ENCODE data around the gene MEGF6. TPM values are rescaled to one million over a fixed set of nuclear protein-coding genes. Genes with fewer than 3 reads are reported as not detected.
A peak's percentile ranks its signal among the peaks of the same experiment; 100 is the strongest.

Gene MEGF6
- total and polyA plus RNA-seq, 9 of the 15 experiments (the other 6 are each of a cell fraction or from before 2014, with no cell fraction given) = 0.03 to 1.7 (median 0.24) TPM; not detected in 3

GRCh38 chr1:3649342-3650247 is 38.3 kb upstream of the MEGF6 start, which contains the start of gene WRAP73 (continued):
- TF ChIP-seq AFF1 (IDR thresholded peaks at IDR 0.05; ENCODE audit: low read depth in 1 of 2, partially characterized antibody in 2 of 2) = peak in 1 of 2 experiments; percentile 65
- no peak for TF ChIP-seq TGIF2 (CRISPR knock-in tag; IDR thresholded peaks at IDR 0.05)
- TF ChIP-seq NFIC (IDR thresholded peaks at IDR 0.05) = no peak
- no peak for TF ChIP-seq NFE2L1 (tag; IDR thresholded peaks at IDR 0.05; ENCODE audit: borderline replicate concordance, low read depth)
- no peak for TF ChIP-seq ASH1L (IDR thresholded peaks at IDR 0.05; ENCODE audit: borderline replicate concordance, low read depth, partially characterized antibody)
- TF ChIP-seq MYC (IDR thresholded peaks at IDR 0.05; ENCODE audit: low read depth, low read length) = no peak; the same call in 1 of the 2 replicates
- no peak for TF ChIP-seq MYC (CRISPR knock-in tag; IDR thresholded peaks at IDR 0.05; ENCODE audit: borderline replicate concordance, low read depth)
- no peak for TF ChIP-seq ZNF165 (CRISPR knock-in tag; IDR thresholded peaks at IDR 0.05; ENCODE audit: borderline replicate concordance)
- TF ChIP-seq KDM1A (IDR thresholded peaks at IDR 0.05) = no peak
- peak in 1 of 2 experiments; percentile 26; a peak in 1 of 4 replicates for TF ChIP-seq RCOR1 (IDR thresholded peaks at IDR 0.05; ENCODE audit: borderline replicate concordance in 1 of 2, low read depth in 2 of 2, low read length in 2 of 2)
- TF ChIP-seq CHAMP1 (IDR thresholded peaks at IDR 0.05) = no peak
- no peak for TF ChIP-seq ZNF280A (IDR thresholded peaks at IDR 0.05; ENCODE audit: low read depth, partially characterized antibody)
- TF ChIP-seq ERF (CRISPR knock-in tag; IDR thresholded peaks at IDR 0.05) = 0 out of 2 replicates have a peak, but pooled peaks have one; percentile 62
- no peak for TF ChIP-seq TCF15 (CRISPR knock-in tag; IDR thresholded peaks at IDR 0.05)
- TF ChIP-seq NONO (IDR thresholded peaks at IDR 0.05; ENCODE audit: low read depth in 2 of 2, low read length in 1 of 2) = 0 out of 4 replicates have a peak, but pooled peaks of 1 of the 2 experiments have one; percentile 4
- no peak for TF ChIP-seq FOXJ3 (CRISPR knock-in tag; IDR thresholded peaks at IDR 0.05)
- peak; percentile 93 for TF ChIP-seq RBFOX2 (IDR thresholded peaks at IDR 0.05; ENCODE audit: low read depth, low read length)
- TF ChIP-seq TARDBP (IDR thresholded peaks at IDR 0.05) = 0 out of 2 replicates have a peak, but pooled peaks have one; percentile 34

Data from K562 (cell line).